Ectodermal cell (in vitro differentiated cells): ENCODE results near the gene GARIN5B.

Experiments used
- H3K27ac ChIP-seq: 2 replicates; pipeline ENCODE4 v1.7.0; 2013; ENCODE audit warnings: mild to moderate bottlenecking, low read depth, low read length; ENCODE audit not compliant: insufficient read depth, poor library complexity, severe bottlenecking
- H3K27me3 ChIP-seq: 2 replicates; pipeline ENCODE4 v1.7.0; 2013; ENCODE audit warnings: mild to moderate bottlenecking, low read length; ENCODE audit not compliant: insufficient read depth, control insufficient read depth, poor library complexity, severe bottlenecking
- H3K36me3 ChIP-seq: one replicate; pipeline ENCODE4 v1.7.0; 2013; ENCODE audit warnings: low read length; ENCODE audit not compliant: control insufficient read depth, insufficient read depth
- H3K4me1 ChIP-seq: one replicate; pipeline ENCODE4 v1.7.0; 2013; ENCODE audit warnings: low read length; ENCODE audit not compliant: control insufficient read depth, insufficient read depth
- H3K4me3 ChIP-seq: 2 replicates; pipeline ENCODE4 v1.7.0; 2013; ENCODE audit warnings: low read depth, low read length, control low read depth; ENCODE audit not compliant: insufficient read depth
- H3K9me3 ChIP-seq: 2 replicates; pipeline ENCODE4 v1.7.0; 2013; ENCODE audit warnings: mild to moderate bottlenecking, low read length, moderate library complexity; ENCODE audit not compliant: control insufficient read depth
- WGBS, 2 experiments: methylation state at CpG; one replicate each; pipeline ENCODE4 v1.1.7; 2013; ENCODE audit warnings: missing lambda C conversion rate in 2 of 2; 5-methylcytosine and 5-hydroxymethylcytosine counted together

GARIN5B gene

DNA sequence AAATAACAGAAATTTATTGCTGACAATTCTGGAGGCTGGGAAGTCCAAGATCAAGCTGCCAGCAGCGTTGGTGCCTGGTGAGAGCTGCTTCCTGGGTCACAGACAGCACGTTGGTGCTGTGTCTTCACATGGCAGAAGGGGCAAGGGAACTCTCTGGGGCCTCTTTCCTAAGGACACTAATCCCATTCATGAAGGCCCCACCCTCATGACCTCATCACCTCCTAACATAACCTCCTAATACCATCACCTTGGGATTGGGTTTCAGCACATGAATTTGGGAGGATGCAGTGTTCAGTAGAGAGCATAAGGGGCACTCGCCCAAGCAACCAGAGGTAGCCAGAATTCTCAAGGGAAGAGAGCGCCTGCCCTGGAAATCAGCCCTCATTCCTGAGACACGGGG lies 53.6 kb downstream of the GARIN5B start:
- Histone ChIP-seq H3K27me3 (no peaks in the 10 kb centered on the region), H3K36me3 (peaks cover 12% of the 10 kb centered on the region), H3K9me3 (no peaks in the 10 kb centered on the region), H3K4me1 (no peaks in the 10 kb centered on the region), H3K27ac (no peak overlapping the region), H3K4me3 (no peak overlapping the region)
- whole genome bisulfite sequencing, 2 experiments, result 92 to 95% methylated on average over 5 of the region's 5 CpGs

DNA sequence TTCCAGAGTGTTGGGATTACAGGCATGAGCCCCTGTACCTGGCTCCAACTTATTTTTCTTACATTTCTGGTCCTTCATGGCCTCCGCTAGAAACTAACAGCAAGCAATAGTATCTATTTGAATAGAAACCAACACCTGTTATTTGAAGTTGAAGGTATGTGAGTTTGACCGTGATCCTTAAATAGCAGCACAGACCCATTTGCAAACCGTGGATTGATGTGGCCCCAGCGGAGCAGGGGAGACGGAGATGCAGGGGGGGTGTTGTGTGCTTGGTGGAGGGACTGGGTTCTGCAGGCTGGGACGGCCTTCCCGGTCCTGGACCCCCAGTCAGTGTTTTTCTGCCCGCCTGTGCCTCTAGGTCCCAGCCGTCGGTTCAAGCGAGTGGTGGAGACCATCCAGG lies 54.8 kb downstream of the GARIN5B start:
- no peak overlapping the region for H3K27ac ChIP-seq
- H3K4me3 ChIP-seq, result no peak overlapping the region
- H3K36me3 ChIP-seq, result peaks cover 17% of the 10 kb centered on the region
- H3K9me3 ChIP-seq, result no peaks in the 10 kb centered on the region
- no peaks in the 10 kb centered on the region for H3K4me1 ChIP-seq
- H3K27me3 ChIP-seq, result no peaks in the 10 kb centered on the region
- 94 to 95% methylated on average over 11 of the region's 11 CpGs for WGBS, 2 experiments

DNA sequence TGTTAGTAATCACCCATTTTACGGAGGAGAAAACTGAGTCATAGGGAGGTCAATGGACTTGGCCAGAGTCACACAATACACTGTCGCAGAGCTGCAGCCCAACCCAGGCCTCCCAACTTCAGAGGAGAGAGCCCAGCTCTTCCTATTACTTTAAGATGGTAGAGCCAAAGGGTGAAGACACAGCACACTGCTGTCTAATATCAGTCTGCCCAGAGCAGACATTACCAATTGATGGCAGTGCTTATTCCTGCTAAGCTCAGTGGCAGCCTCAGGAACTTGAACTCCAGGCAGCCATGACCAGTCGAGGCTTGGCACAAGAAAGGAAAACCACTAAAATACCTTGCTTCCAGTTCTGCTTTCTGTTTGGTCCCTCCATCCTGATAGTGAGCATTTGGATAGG lies 56.3 kb downstream of the GARIN5B start:
- Histone ChIP-seq H3K4me1 (no peaks in the 10 kb centered on the region), H3K27me3 (no peaks in the 10 kb centered on the region), H3K27ac (no peak overlapping the region), H3K36me3 (peaks cover 27% of the 10 kb centered on the region), H3K9me3 (no peaks in the 10 kb centered on the region), H3K4me3 (no peak overlapping the region)
- 97 to 98% methylated on average over 3 of the region's 3 CpGs for WGBS, 2 experiments

DNA sequence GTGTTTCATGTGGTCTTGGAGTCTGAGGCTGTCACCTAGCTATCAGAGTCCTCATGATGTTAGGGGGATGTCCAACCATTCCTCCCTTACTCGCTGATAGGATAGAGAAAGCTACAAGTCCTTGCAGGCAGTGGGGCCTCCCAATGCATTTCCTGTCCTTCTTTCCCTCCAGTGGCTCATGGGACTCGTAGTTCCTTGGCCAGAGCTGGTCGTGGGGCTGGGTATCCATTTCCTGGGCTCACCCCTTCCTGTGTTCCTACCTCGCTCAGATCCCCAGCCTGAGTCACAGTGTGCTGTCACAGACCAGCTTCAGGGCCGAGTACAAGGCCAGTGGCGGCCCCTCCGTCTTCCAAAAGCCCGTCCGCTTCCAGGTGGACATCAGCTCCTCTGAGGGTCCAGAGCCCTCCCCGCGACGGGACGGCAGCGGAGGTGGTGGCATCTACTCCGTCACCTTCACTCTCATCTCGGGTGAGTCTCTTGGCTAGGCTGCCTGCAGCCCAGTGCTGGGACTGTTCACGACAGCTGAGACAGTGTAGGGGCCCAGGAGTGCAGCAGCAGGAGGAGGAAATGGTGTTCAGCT lies 57.0 kb downstream of the GARIN5B start:
- no peak overlapping the region for H3K4me3 ChIP-seq
- peaks cover 27% of the 10 kb centered on the region for H3K36me3 ChIP-seq
- peaks cover 6% of the 10 kb centered on the region for H3K4me1 ChIP-seq
- H3K27ac ChIP-seq, result no peak overlapping the region
- no peaks in the 10 kb centered on the region for H3K9me3 ChIP-seq
- H3K27me3 ChIP-seq, result no peaks in the 10 kb centered on the region
- WGBS, 2 experiments, result 93 to 96% methylated on average over 17 of the region's 17 CpGs

DNA sequence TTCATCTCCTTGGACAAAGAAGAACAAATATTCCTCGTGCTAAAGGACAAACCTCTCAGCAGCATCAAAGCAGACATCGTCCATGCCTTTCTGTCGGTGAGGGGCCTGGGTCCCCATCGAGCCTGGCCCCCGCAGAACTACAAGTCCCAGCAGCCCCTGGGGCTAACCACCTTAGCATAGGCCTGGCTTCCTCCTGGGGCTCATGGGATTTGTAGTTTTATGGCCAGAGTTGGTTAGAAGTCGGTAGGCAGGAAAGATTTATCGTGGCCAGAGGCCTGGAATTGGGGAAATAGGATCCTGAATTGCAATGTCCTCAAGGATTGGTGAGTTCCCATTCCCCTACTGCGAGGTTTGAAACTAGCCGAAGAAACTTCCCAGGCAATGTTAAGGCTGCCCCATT lies 57.6 kb downstream of the GARIN5B start:
- no peak overlapping the region for H3K27ac ChIP-seq
- peaks cover 27% of the 10 kb centered on the region for H3K36me3 ChIP-seq
- H3K4me1 ChIP-seq, result peaks cover 7% of the 10 kb centered on the region
- H3K4me3 ChIP-seq, result no peak overlapping the region
- no peaks in the 10 kb centered on the region for H3K9me3 ChIP-seq
- H3K27me3 ChIP-seq, result no peaks in the 10 kb centered on the region
- WGBS, 2 experiments, result 87 to 90% methylated on average over 9 of the region's 9 CpGs

DNA sequence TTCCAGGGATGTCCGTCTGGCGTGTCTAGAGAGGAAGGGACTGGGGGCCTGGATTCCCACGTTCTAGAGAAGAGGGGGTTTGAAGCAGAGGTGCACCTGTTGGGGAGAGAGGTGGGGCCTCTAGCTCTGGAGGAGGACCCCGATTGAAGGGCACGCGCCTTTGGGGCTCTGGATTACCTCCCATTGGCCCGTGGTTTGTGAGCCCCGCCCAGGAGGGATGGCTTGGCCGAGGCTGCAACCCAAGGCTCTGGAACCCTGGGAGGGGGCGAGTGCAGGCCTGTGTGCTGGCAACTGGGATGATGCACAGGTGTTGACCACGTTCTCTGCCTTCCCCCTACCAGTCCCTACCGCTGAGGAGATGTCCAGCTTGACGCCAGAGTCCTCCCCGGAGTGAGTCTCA lies 58.1 kb downstream of the GARIN5B start:
- Histone ChIP-seq H3K27me3 (no peaks in the 10 kb centered on the region), H3K4me1 (peaks cover 7% of the 10 kb centered on the region), H3K27ac (no peak overlapping the region), H3K9me3 (no peaks in the 10 kb centered on the region), H3K36me3 (peaks cover 27% of the 10 kb centered on the region), H3K4me3 (no peak overlapping the region)
- 90 to 91% methylated on average over 14 of the region's 14 CpGs for WGBS, 2 experiments
